CD8-positive, alpha-beta memory T cell (primary cell): ENCODE measurements around the gene SERGEF. TPM values are rescaled to one million over a fixed set of nuclear protein-coding genes. Genes with fewer than 3 reads are reported as not detected.

Experiments used
- CTCF ChIA-PET: fragments of 350-600 bp; sonication (Branson Sonifier 250); formaldehyde crosslinking; loops from one replicate; lab custom pipeline; 2021; ENCODE audit warnings: antibody characterized with exemption; lab: Charles Lee
- POLR2A ChIA-PET: fragments of 350-600 bp; sonication (Branson Sonifier 250); formaldehyde crosslinking; loops from one replicate; lab custom pipeline; 2021; ENCODE audit warnings: antibody characterized with exemption; lab: Charles Lee
- DNase-seq, 5 donors: peaks; one replicate each; pipeline versions ENCODE4 v3.0.0 to v3.0.0-alpha.2; 2020 to 2022; ENCODE audit warnings: mixed read lengths in 1 of 5
- H3K27ac ChIP-seq: one replicate; pipeline ENCODE4 v1.7.0; 2013; ENCODE audit warnings: low read depth, mild to moderate bottlenecking, low read length, moderate library complexity
- H3K27me3 ChIP-seq: 2 replicates; pipeline ENCODE4 v1.7.0; 2013; ENCODE audit warnings: low read length, mild to moderate bottlenecking; ENCODE audit not compliant: insufficient read depth, poor library complexity, severe bottlenecking
- H3K36me3 ChIP-seq: 2 replicates; pipeline ENCODE4 v1.7.0; 2013; ENCODE audit warnings: mild to moderate bottlenecking, low read length, moderate library complexity; ENCODE audit not compliant: insufficient read depth
- H3K4me1 ChIP-seq: 2 replicates; pipeline ENCODE4 v1.7.0; 2013; ENCODE audit warnings: mild to moderate bottlenecking, low read length, moderate library complexity; ENCODE audit not compliant: insufficient read depth
- H3K4me3 ChIP-seq: 2 replicates; pipeline ENCODE4 v1.7.0; 2013; ENCODE audit warnings: mild to moderate bottlenecking, low read length
- H3K9me3 ChIP-seq: 2 replicates; pipeline ENCODE4 v1.7.0; 2013; ENCODE audit warnings: mild to moderate bottlenecking, low read length
- H3K27ac Mint-ChIP-seq, 8 donors: one replicate each; pipeline ENCODE4 v1.8.0; 2020 to 2021; ENCODE audit warnings: mixed read lengths in 8 of 8, mild to moderate bottlenecking in 6 of 8, inconsistent platforms in 3 of 8, moderate library complexity in 3 of 8
- H3K27me3 Mint-ChIP-seq, 2 donors: one replicate each; pipeline ENCODE4 v1.8.0; 2020 to 2021; ENCODE audit warnings: mixed read lengths in 2 of 2, mild to moderate bottlenecking in 1 of 2, moderate library complexity in 1 of 2
- H3K36me3 Mint-ChIP-seq, 3 donors: one replicate each; pipeline ENCODE4 v1.8.0; 2020 to 2021; ENCODE audit warnings: mixed read lengths in 3 of 3, inconsistent platforms in 1 of 3, mild to moderate bottlenecking in 1 of 3
- H3K4me1 Mint-ChIP-seq, 3 donors: one replicate each; pipeline ENCODE4 v1.8.0; 2020 to 2021; ENCODE audit warnings: mixed read lengths in 3 of 3, inconsistent platforms in 1 of 3, mild to moderate bottlenecking in 1 of 3
- H3K4me3 Mint-ChIP-seq, 7 donors: one replicate each; pipeline ENCODE4 v1.8.0; 2020 to 2021; ENCODE audit warnings: mixed read lengths in 7 of 7, mild to moderate bottlenecking in 6 of 7, moderate library complexity in 4 of 7, inconsistent platforms in 2 of 7
- H3K9me3 Mint-ChIP-seq, 5 donors: one replicate each; pipeline ENCODE4 v1.8.0; 2020 to 2022; ENCODE audit warnings: mixed read lengths in 5 of 5, mild to moderate bottlenecking in 3 of 5, moderate library complexity in 2 of 5, inconsistent platforms in 1 of 5
- polyA plus RNA-seq: library from polyadenylated mRNA; unstranded; fragments of 300-500 nt; fragmentation: Illumina TruSeq; gene quantifications from one replicate; pipeline ENCODE4 v1.2.3, GENCODE V29; 2021
- total RNA-seq, 2 experiments: library from RNA; stranded (reverse); gene quantifications; one replicate each; pipeline ENCODE4 v1.2.3, GENCODE V29; 2021

The SERGEF gene
- total and polyA plus RNA-seq, 3 experiments from 2014 or later = 30.0 to 69.3 (median 34.5) TPM

DNA sequence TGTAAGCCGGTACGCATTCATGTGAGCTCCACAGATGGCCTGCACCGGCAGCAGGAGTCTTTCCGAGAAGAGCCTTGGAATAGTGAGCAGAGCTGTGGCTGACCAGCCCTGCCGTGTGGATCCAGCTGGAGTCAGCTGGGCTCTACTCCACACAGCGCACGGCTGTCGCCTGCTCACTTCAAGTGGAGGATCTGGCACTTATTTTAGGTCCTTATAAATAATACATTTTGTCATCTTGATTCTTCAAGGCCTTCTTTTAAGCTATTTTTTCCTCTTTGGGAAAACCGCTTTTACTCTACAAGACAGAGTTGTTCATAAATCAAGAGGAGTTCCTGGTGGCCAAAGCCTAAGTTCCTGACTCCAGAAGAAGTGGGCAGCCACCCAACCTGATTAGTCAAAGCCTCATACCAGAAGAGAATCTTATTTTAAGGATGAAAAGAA, 184.5 kb downstream of the SERGEF start:
- DNase-seq = no peak
- no peaks in the 10 kb centered on the region for H3K9me3 ChIP-seq
- H3K27me3 ChIP-seq = no peaks in the 10 kb centered on the region
- Mint-ChIP-seq H3K36me3 (peaks cover 10 to 31% (median 15%) of the 10 kb centered on the region in 3 donors), H3K4me3 (no peak overlapping the region), H3K27ac (peak overlapping the region in 1 of 8 donors; percentile 55), H3K4me1 (peaks cover 0 to 4% (median 2%) of the 10 kb centered on the region in 3 donors), H3K9me3 (no peaks in the 10 kb centered on the region), H3K27me3 (peaks cover 0 to 1% of the 10 kb centered on the region in 2 donors)
- no peak overlapping the region for H3K27ac ChIP-seq
- CTCF ChIA-PET = no interaction called here
- H3K36me3 ChIP-seq = no peaks in the 10 kb centered on the region
- H3K4me3 ChIP-seq = no peak overlapping the region
- POLR2A ChIA-PET = no interaction called here
- H3K4me1 ChIP-seq = no peaks in the 10 kb centered on the region

- no peak overlapping the region for H3K27ac Mint-ChIP-seq
- Histone ChIP-seq H3K9me3 (no peaks in the 10 kb centered on the region), H3K27me3 (no peaks in the 10 kb centered on the region), H3K36me3 (no peaks in the 10 kb centered on the region), H3K27ac (no peak overlapping the region), H3K4me1 (no peaks in the 10 kb centered on the region), H3K4me3 (no peak overlapping the region)
- ChIA-PET CTCF (interaction anchor here (1.2 kb wide), 1 partner anchor 14 kb away, joined by 3 read pairs; no protein-coding TSS in a partner anchor), POLR2A (no interaction called here)
- H3K9me3 Mint-ChIP-seq = no peaks in the 10 kb centered on the region
- H3K27me3 Mint-ChIP-seq = peaks cover 0 to 1% of the 10 kb centered on the region in 2 donors
- H3K36me3 Mint-ChIP-seq = peaks cover 10 to 25% (median 10%) of the 10 kb centered on the region in 3 donors
- no peak overlapping the region for H3K4me3 Mint-ChIP-seq
- H3K4me1 Mint-ChIP-seq = peaks cover 0 to 4% (median 0%) of the 10 kb centered on the region in 3 donors
- no peak for DNase-seq
These were observed 185.8 kb downstream of the SERGEF start for GRCh38 chr11:17827006-17827405.

DNA sequence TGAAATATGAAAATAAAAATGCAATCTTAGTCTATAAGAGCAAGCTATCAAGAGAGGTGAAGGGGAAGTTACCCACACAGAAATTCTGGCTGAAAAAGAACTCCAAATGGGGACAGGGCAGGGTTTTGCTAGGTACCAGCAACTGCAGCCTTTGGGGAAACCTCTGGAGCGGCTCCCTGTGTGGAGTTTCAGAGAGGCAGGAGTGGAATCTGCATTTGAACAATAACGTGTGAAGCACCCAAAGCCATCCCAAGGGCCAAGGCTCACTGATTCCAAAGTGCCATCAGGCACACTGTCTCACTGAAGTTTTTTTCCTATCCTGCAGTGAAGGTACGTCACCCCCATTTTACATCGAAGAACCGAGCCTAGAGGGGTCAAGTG, 190.5 kb downstream of the SERGEF start:
- no peaks in the 10 kb centered on the region for H3K9me3 Mint-ChIP-seq
- Histone ChIP-seq H3K4me3 (no peak overlapping the region), H3K27me3 (no peaks in the 10 kb centered on the region), H3K9me3 (no peaks in the 10 kb centered on the region), H3K27ac (no peak overlapping the region), H3K36me3 (no peaks in the 10 kb centered on the region), H3K4me1 (no peaks in the 10 kb centered on the region)
- peaks cover 1 to 15% (median 8%) of the 10 kb centered on the region in 3 donors for H3K36me3 Mint-ChIP-seq
- no peak for DNase-seq
- POLR2A ChIA-PET = no interaction called here
- CTCF ChIA-PET = no interaction called here
- no peak overlapping the region for H3K27ac Mint-ChIP-seq
- no peaks in the 10 kb centered on the region for H3K27me3 Mint-ChIP-seq
- H3K4me3 Mint-ChIP-seq = no peak overlapping the region
- H3K4me1 Mint-ChIP-seq = no peaks in the 10 kb centered on the region

- POLR2A ChIA-PET = no interaction called here
These were observed 191.0 kb downstream of the SERGEF start for GRCh38 chr11:17821648-17822400.

DNA sequence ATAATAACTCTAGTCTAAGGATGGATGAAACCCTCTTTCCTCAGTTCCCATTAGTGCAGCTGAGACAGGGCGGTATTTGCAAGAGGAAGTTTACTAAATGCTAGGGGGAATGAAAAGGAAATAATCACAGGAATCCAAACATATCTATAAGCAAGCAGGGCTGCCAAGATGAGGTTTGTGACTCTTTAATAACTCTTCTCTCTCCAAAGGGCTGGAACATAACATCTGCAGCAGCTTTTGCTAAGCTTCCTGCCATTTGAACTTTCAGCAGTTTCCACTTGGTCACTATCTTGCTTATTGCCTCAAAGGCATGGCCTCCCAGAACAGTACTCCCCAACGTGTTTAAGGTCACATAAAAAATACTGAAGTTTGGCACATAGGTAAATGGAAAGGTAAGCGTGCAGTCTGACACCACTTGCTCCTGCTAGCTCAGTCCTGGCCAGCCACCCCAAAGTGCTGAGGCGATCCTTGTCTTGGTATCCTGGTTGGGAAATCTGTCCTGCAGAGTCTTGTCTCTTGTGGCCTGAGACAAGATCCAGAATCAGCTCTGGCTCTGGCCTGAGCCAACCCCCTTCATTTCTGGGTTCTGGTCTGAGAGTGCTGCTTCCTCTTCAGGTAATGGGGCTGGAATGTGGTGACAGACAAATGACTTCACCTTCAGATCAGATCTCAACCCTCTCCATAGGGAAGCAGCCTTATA, 196.5 kb downstream of the SERGEF start:
- Histone ChIP-seq H3K4me1 (no peaks in the 10 kb centered on the region), H3K36me3 (no peaks in the 10 kb centered on the region), H3K9me3 (no peaks in the 10 kb centered on the region), H3K27ac (no peak overlapping the region), H3K4me3 (no peak overlapping the region), H3K27me3 (no peaks in the 10 kb centered on the region)
- Mint-ChIP-seq H3K27me3 (no peaks in the 10 kb centered on the region), H3K27ac (no peak overlapping the region), H3K4me3 (no peak overlapping the region), H3K36me3 (peaks cover 0 to 11% (median 5%) of the 10 kb centered on the region in 3 donors), H3K4me1 (no peaks in the 10 kb centered on the region), H3K9me3 (no peaks in the 10 kb centered on the region)
- ChIA-PET POLR2A (no interaction called here), CTCF (no interaction called here)
- DNase-seq = no peak

More at GRCh38 chr11:17821648-17822400, 191.0 kb downstream of the SERGEF start:
- no peaks in the 10 kb centered on the region for H3K27me3 Mint-ChIP-seq
- H3K36me3 Mint-ChIP-seq = peaks cover 1 to 11% (median 8%) of the 10 kb centered on the region in 3 donors
- no peak for DNase-seq
- no peaks in the 10 kb centered on the region for H3K4me1 ChIP-seq
- no peak overlapping the region for H3K4me3 Mint-ChIP-seq
- H3K9me3 ChIP-seq = no peaks in the 10 kb centered on the region
- no peaks in the 10 kb centered on the region for H3K9me3 Mint-ChIP-seq
- H3K36me3 ChIP-seq = no peaks in the 10 kb centered on the region
- H3K27ac Mint-ChIP-seq = peak overlapping the region in 1 of 8 donors; percentile 74
- H3K27me3 ChIP-seq = no peaks in the 10 kb centered on the region
- no peak overlapping the region for H3K4me3 ChIP-seq
- H3K4me1 Mint-ChIP-seq = no peaks in the 10 kb centered on the region
- no peak overlapping the region for H3K27ac ChIP-seq
- CTCF ChIA-PET = no interaction called here

DNA sequence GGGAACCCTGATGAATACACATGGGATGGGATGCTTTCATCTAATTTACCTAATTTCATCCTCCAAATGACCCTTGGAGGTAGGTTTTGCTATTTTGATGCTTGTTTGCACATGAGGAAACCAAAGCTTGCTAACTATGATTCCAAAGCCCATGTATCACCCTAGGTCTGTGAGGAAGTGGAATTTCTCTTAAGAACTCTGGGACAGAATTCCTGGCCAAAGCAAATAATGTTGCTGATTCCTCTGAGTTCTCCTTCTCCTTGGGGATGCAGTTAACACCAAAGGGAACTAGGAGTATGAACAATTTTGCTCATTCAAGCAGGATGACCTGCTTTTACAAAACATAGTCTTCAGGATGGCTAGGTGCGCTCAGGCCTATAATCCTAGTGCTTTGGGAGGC, 198.3 kb downstream of the SERGEF start:
- no peak overlapping the region for H3K4me3 ChIP-seq
- H3K27ac ChIP-seq = no peak overlapping the region
- Mint-ChIP-seq H3K4me3 (no peak overlapping the region), H3K9me3 (no peaks in the 10 kb centered on the region), H3K27me3 (no peaks in the 10 kb centered on the region), H3K27ac (peak overlapping the region in 1 of 8 donors; percentile 39), H3K4me1 (no peaks in the 10 kb centered on the region), H3K36me3 (peaks cover 0 to 12% (median 5%) of the 10 kb centered on the region in 3 donors)
- H3K9me3 ChIP-seq = no peaks in the 10 kb centered on the region
- no peaks in the 10 kb centered on the region for H3K4me1 ChIP-seq
- POLR2A ChIA-PET = no interaction called here
- no peaks in the 10 kb centered on the region for H3K27me3 ChIP-seq
- H3K36me3 ChIP-seq = no peaks in the 10 kb centered on the region
- no peak for DNase-seq
- CTCF ChIA-PET = no interaction called here

GRCh38 chr11:17813391-17814059, 199.3 kb downstream of the SERGEF start:
- H3K27me3 ChIP-seq = no peaks in the 10 kb centered on the region
- POLR2A ChIA-PET = no interaction called here
- H3K27me3 Mint-ChIP-seq = no peaks in the 10 kb centered on the region
- no peak for DNase-seq
- no peaks in the 10 kb centered on the region for H3K9me3 Mint-ChIP-seq
- no peak overlapping the region for H3K4me3 Mint-ChIP-seq
- no peaks in the 10 kb centered on the region for H3K9me3 ChIP-seq
- no peaks in the 10 kb centered on the region for H3K4me1 ChIP-seq
- H3K36me3 Mint-ChIP-seq = peaks cover 0 to 12% (median under 1%) of the 10 kb centered on the region in 3 donors
- no peaks in the 10 kb centered on the region for H3K36me3 ChIP-seq
- H3K27ac ChIP-seq = no peak overlapping the region
- H3K27ac Mint-ChIP-seq = peak overlapping the region in 1 of 8 donors; percentile 24
- no peaks in the 10 kb centered on the region for H3K4me1 Mint-ChIP-seq
- H3K4me3 ChIP-seq = no peak overlapping the region
- CTCF ChIA-PET = no interaction called here

DNA sequence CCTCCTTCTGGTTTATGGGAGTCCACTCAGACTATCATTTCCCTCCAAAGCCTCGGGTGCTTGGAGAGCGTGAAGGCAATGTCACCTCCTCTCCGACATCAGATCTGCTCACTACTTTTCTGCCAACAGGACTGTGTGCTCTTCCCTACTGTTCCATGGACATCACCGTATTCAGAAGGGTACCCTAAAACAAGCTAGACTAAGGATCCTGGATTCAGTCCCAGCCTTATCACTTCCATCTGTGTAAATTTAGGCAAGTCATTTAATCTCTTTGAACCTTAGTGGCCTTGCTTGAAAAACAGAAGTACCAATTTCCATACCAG, 200.0 kb downstream of the SERGEF start:
- Mint-ChIP-seq H3K9me3 (no peaks in the 10 kb centered on the region), H3K36me3 (peaks cover 0 to 14% (median 0%) of the 10 kb centered on the region in 3 donors), H3K4me3 (no peak overlapping the region), H3K27ac (no peak overlapping the region), H3K27me3 (no peaks in the 10 kb centered on the region), H3K4me1 (no peaks in the 10 kb centered on the region)
- ChIA-PET POLR2A (no interaction called here), CTCF (no interaction called here)
- Histone ChIP-seq H3K9me3 (no peaks in the 10 kb centered on the region), H3K36me3 (no peaks in the 10 kb centered on the region), H3K4me1 (no peaks in the 10 kb centered on the region), H3K4me3 (no peak overlapping the region), H3K27ac (no peak overlapping the region), H3K27me3 (no peaks in the 10 kb centered on the region)
- no peak for DNase-seq
